HepG2 (cell line): Measurements from ENCODE around the gene KRTAP19-6.

Source experiments
- CENPT ChIP-seq: sonication (generic); formaldehyde crosslinking; IDR thresholded peaks from 2 replicates; pipeline ENCODE4 v1.8.0; 2022; ENCODE audit warnings: low read depth, mild to moderate bottlenecking, moderate library complexity, missing genetic modification reagents
- ZNF768 ChIP-seq: sonication (generic); formaldehyde crosslinking; IDR thresholded peaks from 2 replicates; pipeline ENCODE4 v1.4.0; 2020; ENCODE audit warnings: missing genetic modification reagents
- ZSCAN21 ChIP-seq: sonication (generic); formaldehyde crosslinking; IDR thresholded peaks from 2 replicates; pipeline ENCODE4 v1.8.0; 2022; ENCODE audit warnings: mild to moderate bottlenecking, missing genetic modification reagents, moderate library complexity, borderline replicate concordance

DNA sequence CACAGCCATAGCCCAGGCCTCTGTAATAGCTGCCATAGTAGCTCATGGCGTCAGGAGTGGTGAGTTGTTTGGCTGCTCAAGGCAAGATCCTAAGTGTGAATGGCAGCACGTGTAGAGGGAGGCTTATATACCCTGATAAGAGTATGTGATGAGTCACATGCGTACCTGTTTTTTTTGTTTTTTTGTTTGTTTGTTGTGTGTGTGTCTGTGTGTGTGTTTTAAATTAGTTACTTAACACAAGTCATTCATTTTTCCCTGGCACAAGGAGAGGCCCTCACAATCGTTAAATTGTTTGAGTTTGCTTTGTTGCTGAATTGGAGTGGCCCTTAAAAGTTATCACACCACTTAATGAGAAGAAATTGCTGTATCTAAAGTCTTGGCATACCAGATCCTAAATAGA lies 44.6 kb downstream of the KRTAP19-6 start, which contains the start of gene KRTAP19-4:
- TF ChIP-seq ZSCAN21 (no peak), CENPT (no peak), ZNF768 (CRISPR knock-in tag) (no peak)
